ES-I3 (cell line): Measurements from ENCODE around the gene ZCCHC24.

Source experiments
- H3K36me3 ChIP-seq: 2 replicates; pipeline ENCODE4 v1.6.1; 2013; ENCODE audit warnings: mild to moderate bottlenecking, low read length, control low read depth, moderate library complexity; ENCODE audit not compliant: insufficient read depth
- H3K4me1 ChIP-seq: 2 replicates; pipeline ENCODE4 v1.6.1; 2013; ENCODE audit warnings: mild to moderate bottlenecking, control low read depth, low read length; ENCODE audit not compliant: insufficient read depth
- H3K9ac ChIP-seq: 2 replicates; pipeline ENCODE4 v1.6.1; 2013; ENCODE audit warnings: low read depth, mild to moderate bottlenecking, low read length, moderate library complexity
- H3K9me3 ChIP-seq: 2 replicates; pipeline ENCODE4 v1.6.1; 2013; ENCODE audit warnings: mild to moderate bottlenecking, low read length, moderate library complexity; ENCODE audit not compliant: control insufficient read depth, insufficient read depth

Gene ZCCHC24

GRCh38 chr10:79445161-79445976, at the start of gene ZCCHC24:
Gene ZCCHC24, minus strand, starts transcription at chr10:79445624. Its CDS starts 184 bp downstream, at chr10:79445440.
- H3K36me3 ChIP-seq, result no peaks in the 10 kb centered on the region
- peaks cover 10% of the 10 kb centered on the region; the same call in 1 of the 2 replicates for H3K4me1 ChIP-seq
- H3K9me3 ChIP-seq, result no peaks in the 10 kb centered on the region
- H3K9ac ChIP-seq, result peak within 1 kb of the TSS; percentile 78

GRCh38 chr10:79493806-79494205, 48.4 kb upstream of the ZCCHC24 start:
- Histone ChIP-seq H3K4me1 (peaks cover 3% of the 10 kb centered on the region; the same call in 1 of the 2 replicates), H3K9ac (no peak overlapping the region), H3K36me3 (no peaks in the 10 kb centered on the region), H3K9me3 (no peaks in the 10 kb centered on the region)

DNA sequence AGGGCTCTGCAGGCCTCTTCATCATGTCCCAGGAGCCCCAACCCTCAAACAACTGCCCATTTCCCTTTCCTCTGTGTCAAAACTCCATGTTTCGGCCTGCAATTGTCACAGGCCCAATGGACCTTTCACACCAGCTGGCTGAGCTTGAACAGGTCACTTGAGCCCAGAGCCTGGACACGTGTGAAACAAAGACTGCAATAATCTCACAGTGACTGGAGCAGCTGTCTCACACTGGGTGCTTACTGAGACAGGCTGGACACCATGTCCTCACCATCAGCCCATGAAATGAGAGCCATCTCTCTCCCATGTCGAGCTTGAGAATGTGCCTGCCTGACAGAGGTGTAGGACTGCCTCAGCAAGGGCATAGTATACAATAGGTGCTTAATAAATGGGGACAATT, 47.4 kb upstream of the ZCCHC24 start:
- H3K4me1 ChIP-seq, result peaks cover 12% of the 10 kb centered on the region
- H3K9me3 ChIP-seq, result no peaks in the 10 kb centered on the region
- no peaks in the 10 kb centered on the region for H3K36me3 ChIP-seq
- H3K9ac ChIP-seq, result no peak overlapping the region

- H3K9me3 ChIP-seq, result no peaks in the 10 kb centered on the region
- H3K4me1 ChIP-seq, result peaks cover 14% of the 10 kb centered on the region
- no peak overlapping the region for H3K9ac ChIP-seq
- H3K36me3 ChIP-seq, result no peaks in the 10 kb centered on the region
Observed at GRCh38 chr10:79492256-79492655, 46.8 kb upstream of the ZCCHC24 start.

DNA sequence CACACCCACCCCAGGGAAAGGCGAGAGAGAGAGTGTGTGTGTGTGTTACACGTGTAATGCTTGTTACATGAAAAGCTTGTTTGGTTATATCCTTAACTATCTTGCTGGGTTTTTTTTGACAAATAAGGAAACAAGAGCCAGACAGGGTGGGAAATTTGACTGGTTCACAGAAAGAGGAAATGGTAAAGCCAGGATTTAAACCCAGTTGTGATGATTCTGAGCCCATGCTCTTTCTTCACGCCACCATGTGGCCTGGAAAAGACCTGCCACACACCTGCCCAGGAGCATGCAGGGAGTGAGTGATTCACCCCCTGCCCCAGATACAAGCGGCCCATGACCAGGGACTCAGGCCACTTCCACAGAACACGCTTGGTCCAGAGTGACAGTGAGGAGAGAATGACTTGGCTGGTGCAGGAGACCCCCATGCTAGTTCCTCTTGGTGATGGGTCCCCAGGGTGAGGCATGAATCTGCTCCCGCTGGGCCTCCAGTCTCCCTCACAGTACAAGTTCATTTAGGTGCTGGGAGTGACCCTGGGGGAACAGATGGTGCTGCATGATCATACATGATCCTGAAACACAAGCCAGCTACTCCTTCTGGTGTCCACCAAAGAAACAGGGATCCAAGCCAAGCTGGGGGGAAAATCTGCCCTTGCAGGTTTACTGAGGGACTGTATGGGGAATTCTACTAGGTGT, 45.9 kb upstream of the ZCCHC24 start:
- H3K4me1 ChIP-seq, result peaks cover 14% of the 10 kb centered on the region
- no peaks in the 10 kb centered on the region for H3K9me3 ChIP-seq
- H3K36me3 ChIP-seq, result no peaks in the 10 kb centered on the region
- no peak overlapping the region for H3K9ac ChIP-seq

- no peaks in the 10 kb centered on the region for H3K9me3 ChIP-seq
- peaks cover 14% of the 10 kb centered on the region for H3K4me1 ChIP-seq
- no peak overlapping the region for H3K9ac ChIP-seq
- no peaks in the 10 kb centered on the region for H3K36me3 ChIP-seq
Observed at GRCh38 chr10:79490400-79491142, 45.1 kb upstream of the ZCCHC24 start.

DNA sequence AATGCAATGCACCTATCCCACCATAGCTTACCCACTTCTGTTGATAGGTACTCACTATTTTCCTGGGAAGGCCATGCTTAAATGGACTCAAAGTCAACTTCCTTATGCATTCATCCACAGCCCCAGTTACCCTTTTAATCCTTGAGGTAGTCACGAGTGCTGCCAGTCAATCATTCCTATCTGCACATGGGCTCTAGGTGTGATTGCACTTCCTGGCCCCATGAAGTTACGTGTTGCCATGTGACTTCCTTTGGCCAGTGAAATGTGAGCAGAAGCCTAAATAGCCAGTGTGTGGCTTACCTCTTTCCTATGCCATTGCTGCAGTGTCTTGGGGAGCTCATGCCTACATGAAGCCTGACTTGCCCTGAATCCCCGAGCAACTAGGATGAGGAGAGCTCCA, 43.4 kb upstream of the ZCCHC24 start:
- no peaks in the 10 kb centered on the region for H3K9me3 ChIP-seq
- H3K9ac ChIP-seq, result no peak overlapping the region
- no peaks in the 10 kb centered on the region for H3K36me3 ChIP-seq
- H3K4me1 ChIP-seq, result peaks cover 14% of the 10 kb centered on the region

- Histone ChIP-seq H3K36me3 (no peaks in the 10 kb centered on the region), H3K4me1 (peaks cover 14% of the 10 kb centered on the region), H3K9ac (no peak overlapping the region), H3K9me3 (no peaks in the 10 kb centered on the region)
Observed at GRCh38 chr10:79488336-79488735, 42.9 kb upstream of the ZCCHC24 start.

DNA sequence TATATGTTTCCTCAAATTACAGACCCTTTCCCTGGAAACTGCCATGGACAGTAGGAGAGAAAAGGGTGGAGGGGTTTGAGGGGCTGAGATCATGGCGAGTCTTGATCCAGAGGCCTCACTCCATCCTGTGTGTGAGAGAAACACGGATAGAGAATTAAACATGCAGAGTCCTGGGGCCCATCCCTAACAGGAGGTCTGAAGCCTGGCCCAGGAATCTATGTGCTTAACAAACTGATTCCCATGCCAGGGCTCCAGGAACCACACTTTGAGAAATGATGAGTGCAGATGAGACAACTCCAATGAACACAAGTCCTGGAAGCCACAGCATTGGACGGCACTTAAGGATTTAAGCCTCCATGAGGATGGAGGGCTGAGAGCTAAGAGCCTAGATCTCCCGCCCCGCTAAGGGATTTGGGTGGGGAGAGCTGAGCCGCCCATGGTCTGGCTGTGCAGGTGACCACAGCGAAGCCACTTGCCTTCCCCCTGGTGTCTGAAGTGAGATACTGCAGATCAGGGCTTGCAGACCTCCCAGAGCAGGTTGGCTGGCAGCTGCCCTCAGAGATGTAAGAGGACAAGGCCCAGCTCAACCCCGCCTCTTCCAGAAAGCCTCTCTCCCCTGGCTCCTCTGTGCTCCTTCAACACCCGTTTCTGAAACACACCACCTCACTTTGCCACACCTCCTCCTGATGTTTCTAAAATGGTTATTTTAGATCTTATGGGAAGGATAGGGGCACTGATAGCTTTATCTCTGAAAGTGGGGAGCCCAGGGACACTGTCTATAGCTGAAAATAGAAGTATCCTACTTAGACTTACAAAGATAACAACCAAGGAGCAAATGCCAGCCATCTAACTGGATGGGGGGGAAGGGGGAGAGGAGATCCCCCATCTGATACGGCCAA, 42.1 kb upstream of the ZCCHC24 start:
- Histone ChIP-seq H3K9me3 (no peaks in the 10 kb centered on the region), H3K36me3 (no peaks in the 10 kb centered on the region), H3K4me1 (peaks cover 14% of the 10 kb centered on the region), H3K9ac (no peak overlapping the region)

DNA sequence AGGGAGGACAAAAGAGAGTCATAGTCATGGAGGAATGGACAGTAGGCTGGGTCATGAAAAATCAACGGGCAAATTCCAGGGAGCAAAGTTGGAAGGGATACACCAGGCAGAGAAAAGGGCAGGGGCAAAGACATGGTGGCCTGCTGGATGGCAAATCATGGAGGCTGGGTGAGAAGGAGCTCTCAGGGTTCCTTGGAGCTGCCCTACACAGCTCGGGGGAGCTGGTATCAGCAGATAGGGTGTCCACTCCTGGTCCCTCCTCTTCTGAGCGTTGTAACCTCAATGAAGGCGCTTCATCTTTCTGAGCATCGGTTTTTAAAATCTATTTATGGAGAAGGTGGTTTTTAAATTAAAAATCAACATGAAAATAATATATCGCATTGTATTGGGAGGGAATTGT, 39.1 kb upstream of the ZCCHC24 start:
- Histone ChIP-seq H3K9me3 (no peaks in the 10 kb centered on the region), H3K36me3 (no peaks in the 10 kb centered on the region), H3K9ac (no peak overlapping the region), H3K4me1 (peaks cover 11% of the 10 kb centered on the region)

DNA sequence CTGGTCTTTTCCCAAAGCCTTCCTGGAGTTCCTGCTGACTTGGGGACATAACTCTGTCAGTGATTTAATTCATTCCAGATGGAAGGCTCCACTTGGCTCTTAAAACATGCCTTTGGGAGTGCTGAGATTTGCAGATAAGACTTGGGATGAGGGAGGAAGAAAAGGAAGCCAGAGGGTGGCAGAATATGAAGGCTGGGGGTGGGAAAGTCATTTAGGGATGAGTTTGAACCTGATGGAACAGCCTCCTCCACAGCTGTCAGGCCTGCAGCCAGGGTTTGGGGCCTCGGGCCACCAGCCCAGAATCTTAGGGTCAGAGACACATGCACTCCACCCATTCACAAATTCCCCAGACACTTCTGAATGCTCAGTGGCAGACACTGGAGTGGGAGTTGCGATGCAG, 38.5 kb upstream of the ZCCHC24 start:
- no peaks in the 10 kb centered on the region for H3K9me3 ChIP-seq
- H3K4me1 ChIP-seq, result peaks cover 11% of the 10 kb centered on the region
- no peak overlapping the region for H3K9ac ChIP-seq
- no peaks in the 10 kb centered on the region for H3K36me3 ChIP-seq

- peaks cover 6% of the 10 kb centered on the region for H3K4me1 ChIP-seq
- H3K36me3 ChIP-seq, result no peaks in the 10 kb centered on the region
- H3K9ac ChIP-seq, result no peak overlapping the region
- no peaks in the 10 kb centered on the region for H3K9me3 ChIP-seq
Observed at GRCh38 chr10:79483299-79483698, 37.9 kb upstream of the ZCCHC24 start.

GRCh38 chr10:79482741-79483140, 37.3 kb upstream of the ZCCHC24 start:
- Histone ChIP-seq H3K9ac (no peak overlapping the region), H3K36me3 (no peaks in the 10 kb centered on the region), H3K4me1 (peaks cover under 1% of the 10 kb centered on the region), H3K9me3 (no peaks in the 10 kb centered on the region)

GRCh38 chr10:79482304-79482703, 36.9 kb upstream of the ZCCHC24 start:
- Histone ChIP-seq H3K36me3 (no peaks in the 10 kb centered on the region), H3K9me3 (no peaks in the 10 kb centered on the region), H3K4me1 (no peaks in the 10 kb centered on the region), H3K9ac (no peak overlapping the region)
